AG10803 (cell line): Measurements from ENCODE around the gene FCGBP.
A peak's percentile ranks its signal among the peaks of the same experiment; 100 is the strongest.

Experiments used
- DNase-seq: peaks from one replicate; pipeline ENCODE4 v3.0.0; 2010; ENCODE audit warnings: low read depth
- H3K4me3 ChIP-seq: 2 replicates; pipeline ENCODE4 v1.5.1; 2011; ENCODE audit warnings: mild to moderate bottlenecking, low read length, control low read depth
- TF ChIP-seq, protein P1 (sequence below): conservative IDR thresholded peaks from 2 replicates; pipeline ENCODE4 v1.5.1; 2011; ENCODE audit warnings: mild to moderate bottlenecking, low read length, control low read depth, inconsistent platforms

FCGBP gene

DNA sequence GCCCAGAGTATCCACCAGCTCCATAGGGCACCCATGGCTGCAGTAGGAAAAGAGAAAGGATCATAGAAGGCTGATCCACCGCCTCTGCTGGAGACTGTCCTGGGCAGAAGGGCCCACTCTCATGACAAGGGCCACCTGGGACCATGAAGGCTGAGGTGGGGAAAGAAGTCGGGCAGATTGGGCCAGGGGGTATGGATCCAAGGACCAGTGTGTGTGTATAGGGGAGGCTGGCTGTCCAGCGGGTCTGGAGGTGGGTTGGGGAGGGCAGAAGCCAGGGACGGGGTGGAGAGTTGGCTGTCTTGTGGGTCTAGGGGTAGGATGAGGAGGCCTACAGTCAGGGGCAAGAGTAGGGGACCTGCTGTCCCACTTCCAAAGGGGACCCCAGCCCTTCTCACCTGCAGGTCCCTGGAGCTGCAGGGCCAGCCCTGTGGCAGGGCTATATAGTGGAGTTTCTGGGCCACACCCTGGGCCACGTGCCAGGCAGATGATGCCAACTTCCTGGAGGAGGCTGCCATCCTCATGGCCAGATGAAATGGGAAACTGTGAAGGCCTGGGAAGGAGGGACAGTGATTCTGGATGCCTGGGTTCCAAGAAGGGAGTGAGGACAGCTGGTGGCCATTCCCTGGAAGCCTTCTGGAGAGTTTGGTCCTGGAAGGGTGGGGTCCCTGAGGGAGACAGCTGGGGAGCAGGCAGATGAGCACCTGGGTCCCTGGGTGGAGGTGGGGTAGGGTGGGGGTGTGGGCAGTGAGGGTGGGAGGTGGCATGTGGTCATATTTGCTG is at the start of gene FCGBP:
FCGBP (minus strand) TSS at position 51 of the 780 bp plus-strand sequence.
- H3K4me3 ChIP-seq = no peak within 1 kb of the TSS
- TF ChIP-seq, protein P1, sequence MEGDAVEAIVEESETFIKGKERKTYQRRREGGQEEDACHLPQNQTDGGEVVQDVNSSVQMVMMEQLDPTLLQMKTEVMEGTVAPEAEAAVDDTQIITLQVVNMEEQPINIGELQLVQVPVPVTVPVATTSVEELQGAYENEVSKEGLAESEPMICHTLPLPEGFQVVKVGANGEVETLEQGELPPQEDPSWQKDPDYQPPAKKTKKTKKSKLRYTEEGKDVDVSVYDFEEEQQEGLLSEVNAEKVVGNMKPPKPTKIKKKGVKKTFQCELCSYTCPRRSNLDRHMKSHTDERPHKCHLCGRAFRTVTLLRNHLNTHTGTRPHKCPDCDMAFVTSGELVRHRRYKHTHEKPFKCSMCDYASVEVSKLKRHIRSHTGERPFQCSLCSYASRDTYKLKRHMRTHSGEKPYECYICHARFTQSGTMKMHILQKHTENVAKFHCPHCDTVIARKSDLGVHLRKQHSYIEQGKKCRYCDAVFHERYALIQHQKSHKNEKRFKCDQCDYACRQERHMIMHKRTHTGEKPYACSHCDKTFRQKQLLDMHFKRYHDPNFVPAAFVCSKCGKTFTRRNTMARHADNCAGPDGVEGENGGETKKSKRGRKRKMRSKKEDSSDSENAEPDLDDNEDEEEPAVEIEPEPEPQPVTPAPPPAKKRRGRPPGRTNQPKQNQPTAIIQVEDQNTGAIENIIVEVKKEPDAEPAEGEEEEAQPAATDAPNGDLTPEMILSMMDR = no peak
- no peak for DNase-seq

DNA sequence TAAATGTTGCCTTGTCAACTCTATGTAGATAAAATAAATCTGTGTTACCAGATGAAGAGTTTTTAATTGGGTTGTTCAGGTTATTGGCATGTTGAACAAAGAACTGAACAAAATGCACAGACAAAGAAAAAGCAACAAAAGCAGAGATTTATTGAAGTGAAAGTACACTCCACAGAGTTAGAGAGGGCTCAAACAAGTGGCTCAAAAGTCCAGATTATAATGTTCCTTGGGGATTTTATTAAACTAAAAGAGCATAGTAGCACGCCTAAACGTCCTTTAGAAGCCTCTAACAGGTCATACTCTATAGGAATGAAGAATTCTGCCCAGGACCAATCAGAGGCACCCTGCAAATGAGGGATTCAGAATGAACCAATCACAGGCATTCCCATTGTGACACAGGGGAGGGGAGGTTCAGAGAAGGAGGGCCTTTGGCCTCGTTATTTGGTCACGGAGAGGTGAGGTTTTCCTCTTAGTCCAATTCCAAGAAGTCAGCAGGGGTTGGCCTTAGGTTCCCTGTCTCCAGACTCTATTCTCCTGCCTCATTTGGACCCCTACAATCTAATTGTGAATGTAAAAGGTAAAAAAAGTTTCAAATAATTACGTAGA is 49.4 kb upstream of the FCGBP start:
- no peak for DNase-seq
- H3K4me3 ChIP-seq = no peak overlapping the region
- TF ChIP-seq, protein P1 = no peak

DNA sequence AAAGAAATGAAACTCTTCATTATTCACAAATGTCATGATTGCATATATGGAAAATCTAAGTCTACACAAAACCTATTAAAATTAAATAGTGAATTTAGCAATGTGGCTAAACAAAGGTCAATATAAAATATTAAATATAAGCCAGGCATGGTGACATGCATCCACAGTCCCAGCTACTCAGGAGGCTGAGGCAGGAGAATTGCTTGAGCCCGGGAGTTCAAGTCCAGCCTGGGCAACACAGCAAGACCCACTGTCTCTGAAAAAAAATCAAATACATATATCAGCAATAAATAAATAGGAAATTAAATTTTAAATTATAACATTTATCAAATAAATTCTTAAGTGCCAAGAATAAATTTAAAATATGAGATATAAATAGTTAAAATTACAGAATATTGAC is 48.4 kb upstream of the FCGBP start:
- no peak for DNase-seq
- no peak overlapping the region for H3K4me3 ChIP-seq
- TF ChIP-seq, protein P1 = no peak

DNA sequence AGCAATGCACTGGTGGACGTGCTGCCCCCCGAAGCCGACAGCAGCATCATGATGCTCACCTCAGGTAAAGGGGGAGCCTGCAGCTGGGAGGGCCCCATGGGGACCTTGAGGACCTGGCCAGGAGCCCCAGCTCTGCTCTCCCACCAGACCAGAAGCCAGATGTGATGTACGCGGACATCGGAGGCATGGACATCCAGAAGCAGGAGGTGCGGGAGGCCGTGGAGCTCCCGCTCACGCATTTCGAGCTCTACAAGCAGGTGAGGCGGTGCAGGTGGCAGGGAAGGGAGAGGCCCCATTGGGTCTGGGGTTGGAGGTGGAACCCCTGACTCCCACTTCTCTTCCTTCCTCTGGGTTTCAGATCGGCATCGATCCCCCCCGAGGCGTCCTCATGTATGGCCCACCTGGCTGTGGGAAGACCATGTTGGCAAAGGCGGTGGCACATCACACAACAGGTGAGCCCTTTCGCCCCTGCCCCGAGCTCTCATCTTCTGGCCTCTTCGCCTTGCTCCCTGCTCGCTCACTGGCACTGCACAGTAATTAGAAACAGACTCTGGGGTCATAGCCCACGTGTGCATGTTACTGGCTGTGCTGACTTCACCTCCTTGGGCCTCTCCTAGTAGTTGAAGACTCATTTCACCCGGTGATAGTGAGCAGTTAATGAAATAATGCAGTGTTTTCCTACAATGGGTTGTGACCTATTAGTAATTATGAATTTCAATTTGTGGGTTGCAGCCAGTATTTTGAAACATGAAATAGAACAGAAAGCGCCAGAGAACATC is 40.1 kb upstream of the FCGBP start:
- DNase-seq = no peak
- TF ChIP-seq, protein P1 = no peak
- H3K4me3 ChIP-seq = no peak overlapping the region

DNA sequence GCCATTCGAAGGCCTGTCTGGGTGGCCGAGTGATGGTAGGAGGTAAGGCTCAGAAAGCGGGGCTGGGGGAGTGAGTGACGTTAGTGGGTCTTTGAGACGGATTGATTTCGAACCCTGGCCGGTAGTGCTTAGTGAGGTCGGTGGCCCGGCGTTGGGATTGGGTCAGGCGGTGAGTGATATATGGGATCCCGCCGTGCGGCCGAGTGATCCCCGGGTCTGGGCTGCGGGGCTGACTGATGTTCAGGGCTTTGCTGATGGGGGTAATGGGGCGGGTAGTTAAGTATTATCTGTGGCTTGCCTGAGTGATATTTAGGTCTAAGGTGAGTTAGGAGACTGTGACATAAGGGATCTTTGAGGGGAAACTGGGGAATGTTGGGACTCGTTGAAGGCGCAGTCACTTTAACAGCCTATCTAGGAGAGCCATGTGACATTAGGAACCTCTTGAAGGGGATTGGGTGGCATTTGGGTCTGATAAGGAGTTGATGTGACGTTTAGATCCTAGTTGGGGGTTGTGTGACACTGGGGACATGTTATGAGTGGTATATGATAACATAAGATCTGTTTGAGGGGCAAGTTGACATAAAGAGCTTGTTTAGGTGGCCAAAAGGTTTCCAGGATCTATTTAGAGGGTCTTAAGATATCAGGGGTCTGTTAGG is 37.1 kb upstream of the FCGBP start:
- TF ChIP-seq, protein P1 = no peak
- DNase-seq = no peak
- H3K4me3 ChIP-seq = peak overlapping the region; percentile 91

DNA sequence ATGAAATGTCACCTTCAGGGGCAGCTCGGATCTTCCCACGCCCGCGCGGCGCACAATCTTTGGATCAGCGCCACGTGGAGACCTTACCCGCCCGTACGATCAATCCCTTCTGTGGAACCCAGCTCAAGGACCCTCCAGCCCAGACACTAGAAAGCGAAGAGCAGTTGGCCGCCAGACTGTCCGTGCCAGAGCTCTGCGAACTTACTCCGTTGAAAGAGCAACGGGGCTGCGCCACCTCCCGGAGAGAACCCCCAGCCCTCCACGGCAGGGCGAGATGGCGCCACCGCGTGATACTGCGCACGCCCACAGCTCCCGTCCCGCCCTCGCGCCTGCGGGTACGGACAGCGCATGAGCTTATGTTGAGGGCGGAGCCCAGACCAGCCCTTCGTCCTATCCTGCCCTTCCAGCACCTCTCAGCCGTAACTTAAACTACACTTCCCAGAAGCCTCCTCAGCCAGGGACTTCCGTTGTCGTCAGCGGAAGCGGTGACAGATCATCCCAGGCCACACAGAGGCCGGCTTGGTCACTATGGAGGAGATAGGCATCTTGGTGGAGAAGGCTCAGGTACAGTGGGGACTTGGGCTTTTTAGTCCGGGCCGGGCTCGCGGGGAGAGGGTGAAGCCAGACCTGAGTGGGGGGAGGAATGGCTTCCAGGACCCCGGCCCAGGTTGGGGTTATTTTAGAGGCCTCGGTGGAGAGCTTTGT is 36.4 kb upstream of the FCGBP start, which contains the start of gene PSMC4:
PSMC4 (plus strand) TSS at position 491 of the 705 bp plus-strand sequence; CDS start at position 529, 38 bp downstream.
- DNase-seq = peak; percentile 99
- TF ChIP-seq, protein P1 = peak; percentile 70
- peak within 1 kb of the TSS; percentile 91 for H3K4me3 ChIP-seq
